ENCODE data around the gene PPIP5K2. TPM values are rescaled to one million over a fixed set of nuclear protein-coding genes. Genes with fewer than 3 reads are reported as not detected.
"Not testable (repeated sequence)": the region's sequence is repeated elsewhere in the genome, so short reads cannot be mapped to it uniquely, and the experiment has no call there.

PPIP5K2 gene
- total and polyA plus RNA-seq, 2 of the 8 experiments (the other 6 are each of a cell fraction or from before 2014, with no cell fraction given): 14.8 to 46.6 TPM

- H3K14ac ChIP-seq (ENCODE audit: insufficient read length); H4K8ac ChIP-seq (ENCODE audit: extremely low read depth, insufficient read depth, low read length); H2AK5ac ChIP-seq (ENCODE audit: low read depth, low read length); H3K4me1 ChIP-seq (replicated peaks in 1 of 4; ENCODE audit: control insufficient read depth in 3 of 4, insufficient read depth in 4 of 4, low read length in 3 of 4); H4K5ac ChIP-seq (ENCODE audit: insufficient read length, low read depth, low read length); H2BK15ac ChIP-seq (ENCODE audit: low read length); H3K23ac ChIP-seq (ENCODE audit: insufficient read length); H3K9me3 ChIP-seq (ENCODE audit: insufficient read depth in 2 of 2, low read depth in 1 of 2, low read length in 1 of 2); H2AFZ ChIP-seq (ENCODE audit: low read length); H3K79me2 ChIP-seq (ENCODE audit: control insufficient read depth in 1 of 2, insufficient read depth in 2 of 2, low read length in 2 of 2); H3K9ac ChIP-seq (replicated peaks in 1 of 4; ENCODE audit: extremely low read depth in 1 of 4, low read depth in 3 of 4, low read length in 3 of 4); H3K4ac ChIP-seq (replicated peaks; ENCODE audit: insufficient read length, low read depth, low read length); H3K4me2 ChIP-seq (ENCODE audit: insufficient read depth in 1 of 2, low read depth in 2 of 2, low read length in 2 of 2); H3K4me3 ChIP-seq (ENCODE audit: extremely low read depth in 1 of 4, insufficient read depth in 2 of 4, low read depth in 3 of 4, low read length in 4 of 4); H4K91ac ChIP-seq (replicated peaks; ENCODE audit: insufficient read length, low read length); H3K79me1 ChIP-seq (ENCODE audit: low read depth, low read length); FAIRE-seq; H3K56ac ChIP-seq (replicated peaks; ENCODE audit: insufficient read length, low read depth, low read length); H2BK120ac ChIP-seq (replicated peaks; ENCODE audit: low read depth, low read length); H4K20me1 ChIP-seq (replicated peaks in 1 of 2; ENCODE audit: control insufficient read depth in 1 of 2, insufficient read depth in 2 of 2, low read length in 2 of 2); H3K18ac ChIP-seq (ENCODE audit: extremely low read depth, low read length); DNase-seq (ENCODE audit: low read depth in 1 of 2, low spot score in 2 of 2); H3K27ac ChIP-seq (ENCODE audit: low read depth, low read length); H3K23me2 ChIP-seq (ENCODE audit: low read depth, low read length); H3K27me3 ChIP-seq (replicated peaks in 1 of 4; ENCODE audit: control insufficient read depth in 3 of 4, extremely low read depth in 1 of 4, insufficient read depth in 3 of 4, low read length in 3 of 4); H2BK20ac ChIP-seq (ENCODE audit: low read length); H3K36me3 ChIP-seq (ENCODE audit: control insufficient read depth in 2 of 4, insufficient read depth in 4 of 4, low read length in 3 of 4); POLR2A ChIA-PET (ENCODE audit: partially characterized antibody); H2BK12ac ChIP-seq (ENCODE audit: low read depth, low read length); H2BK5ac ChIP-seq (ENCODE audit: low read depth, low read length): not testable (repeated sequence)
- WGBS, 2 experiments (ENCODE audit: extremely low coverage in 1 of 2, insufficient coverage in 1 of 2, insufficient read length in 1 of 2, insufficient replicate concordance in 2 of 2, low coverage in 1 of 2, low lambda C conversion rate in 2 of 2, missing lambda C conversion rate in 1 of 2): 92% methylated on average over 3 of the region's 3 CpGs; no CpG with 5 or more reads in 1 of the 2 experiments
- CTCF ChIA-PET (ENCODE audit: partially characterized antibody): interaction anchor here (0.8 to 1.2 kb wide), 2 partner anchors 20 to 38 kb away, joined by 3 to 4 read pairs; no protein-coding TSS in a partner anchor
Measured at GRCh38 chr5:103204990-103205389, 84.9 kb downstream of the PPIP5K2 start.

All from H1 (cell line).